NCI-H510A (cell line): Measurements from ENCODE around the gene ZNHIT2.

Experiments used
- DNase-seq: peaks from one replicate; lab custom pipeline; 2025; lab: John Stamatoyannopoulos, UW

ZNHIT2 gene

GRCh38 chr11:65071907-65072630 is 45.4 kb downstream of the ZNHIT2 start:
- no peak for DNase-seq

DNA sequence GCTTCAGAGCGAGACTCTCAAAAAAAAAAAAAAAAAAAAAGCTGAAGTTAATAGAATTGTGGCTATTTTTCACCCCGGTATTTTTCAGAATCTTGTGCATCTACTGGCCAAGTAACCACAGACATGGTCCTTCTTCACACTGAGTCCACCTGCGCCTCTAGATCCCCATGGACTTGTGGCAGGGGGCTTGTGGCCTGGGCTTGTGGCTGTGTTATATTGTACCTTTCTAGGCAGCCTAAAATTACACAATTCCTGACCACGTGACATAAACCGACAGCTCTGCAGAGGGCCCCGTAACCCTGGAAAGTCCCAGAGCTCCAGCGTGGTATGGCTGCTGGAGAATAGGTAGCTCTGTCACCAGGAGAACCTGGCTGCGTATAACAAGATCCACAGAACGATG is 48.3 kb downstream of the ZNHIT2 start:
- no peak for DNase-seq

- DNase-seq, result no peak
Measured at GRCh38 chr11:65067446-65067845, 50.1 kb downstream of the ZNHIT2 start.

DNA sequence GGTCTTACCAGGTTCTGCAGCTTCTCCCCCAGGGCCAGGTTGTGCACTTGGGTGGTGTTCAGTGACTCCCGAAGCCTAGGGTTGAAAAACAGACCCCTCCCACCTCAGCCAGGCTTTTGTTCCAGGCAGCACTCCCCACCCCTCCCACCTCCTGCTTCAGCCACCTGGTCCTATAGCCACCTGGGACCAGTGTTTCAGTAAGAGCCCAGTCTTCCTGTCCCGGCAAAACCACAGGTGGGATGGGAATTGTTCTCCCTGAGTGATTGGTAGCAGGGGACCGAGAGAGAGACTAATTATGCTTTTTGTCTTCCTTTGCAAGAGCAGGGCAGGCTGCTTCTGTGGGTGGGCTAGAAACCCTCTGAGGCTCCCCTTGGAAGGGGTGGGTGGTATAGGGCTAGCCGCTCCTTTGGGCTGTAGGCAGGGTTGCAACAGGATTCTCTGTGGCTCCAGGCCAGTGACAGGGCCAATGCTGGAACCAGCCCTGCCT is 50.7 kb downstream of the ZNHIT2 start:
- peak; percentile 65 for DNase-seq
